ENCODE data around the gene GALNT9.

GRCh38 chr12:132152953-132153352 is 176.4 kb downstream of the GALNT9 start:
- TF ChIP-seq EZH2 (IDR thresholded peaks at IDR 0.05; ENCODE audit: low read length, missing control alignments): no peak
- TF ChIP-seq, protein P1, sequence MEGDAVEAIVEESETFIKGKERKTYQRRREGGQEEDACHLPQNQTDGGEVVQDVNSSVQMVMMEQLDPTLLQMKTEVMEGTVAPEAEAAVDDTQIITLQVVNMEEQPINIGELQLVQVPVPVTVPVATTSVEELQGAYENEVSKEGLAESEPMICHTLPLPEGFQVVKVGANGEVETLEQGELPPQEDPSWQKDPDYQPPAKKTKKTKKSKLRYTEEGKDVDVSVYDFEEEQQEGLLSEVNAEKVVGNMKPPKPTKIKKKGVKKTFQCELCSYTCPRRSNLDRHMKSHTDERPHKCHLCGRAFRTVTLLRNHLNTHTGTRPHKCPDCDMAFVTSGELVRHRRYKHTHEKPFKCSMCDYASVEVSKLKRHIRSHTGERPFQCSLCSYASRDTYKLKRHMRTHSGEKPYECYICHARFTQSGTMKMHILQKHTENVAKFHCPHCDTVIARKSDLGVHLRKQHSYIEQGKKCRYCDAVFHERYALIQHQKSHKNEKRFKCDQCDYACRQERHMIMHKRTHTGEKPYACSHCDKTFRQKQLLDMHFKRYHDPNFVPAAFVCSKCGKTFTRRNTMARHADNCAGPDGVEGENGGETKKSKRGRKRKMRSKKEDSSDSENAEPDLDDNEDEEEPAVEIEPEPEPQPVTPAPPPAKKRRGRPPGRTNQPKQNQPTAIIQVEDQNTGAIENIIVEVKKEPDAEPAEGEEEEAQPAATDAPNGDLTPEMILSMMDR (conservative IDR thresholded peaks at IDR 0.05 in 1 of 2, IDR thresholded peaks at IDR 0.05 in 1 of 2; ENCODE audit: low read depth in 1 of 2, low read length in 2 of 2): no peak
